GM10847 (cell line): ENCODE results near the gene CD300LD.

Source experiments
- POLR2A ChIP-seq: IDR thresholded peaks from 2 replicates; pipeline ENCODE4 v1.6.1; 2011; ENCODE audit not compliant: insufficient read length; ENCODE audit errors: extremely low read depth

CD300LD gene

DNA sequence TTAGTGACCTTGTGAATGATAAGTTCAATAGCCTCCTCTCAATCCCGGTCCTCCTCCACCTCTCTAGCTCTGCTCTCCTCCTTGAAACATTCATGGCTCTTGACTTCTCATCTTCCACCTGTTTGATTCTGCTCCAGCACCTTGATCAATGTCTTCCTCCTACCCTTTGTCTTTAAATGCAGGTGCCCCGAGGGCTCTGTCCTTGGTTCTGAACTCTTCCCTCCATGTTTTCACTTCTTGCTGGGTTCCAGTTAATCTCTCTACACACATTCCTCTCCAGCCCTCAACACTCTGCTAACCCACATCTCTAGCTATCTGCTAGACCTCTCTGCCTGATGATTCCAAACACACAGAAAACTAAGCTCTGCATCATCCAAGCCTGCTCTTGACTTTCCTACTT, 18.0 kb upstream of the CD300LD start:
- no peak for TF ChIP-seq POLR2A

DNA sequence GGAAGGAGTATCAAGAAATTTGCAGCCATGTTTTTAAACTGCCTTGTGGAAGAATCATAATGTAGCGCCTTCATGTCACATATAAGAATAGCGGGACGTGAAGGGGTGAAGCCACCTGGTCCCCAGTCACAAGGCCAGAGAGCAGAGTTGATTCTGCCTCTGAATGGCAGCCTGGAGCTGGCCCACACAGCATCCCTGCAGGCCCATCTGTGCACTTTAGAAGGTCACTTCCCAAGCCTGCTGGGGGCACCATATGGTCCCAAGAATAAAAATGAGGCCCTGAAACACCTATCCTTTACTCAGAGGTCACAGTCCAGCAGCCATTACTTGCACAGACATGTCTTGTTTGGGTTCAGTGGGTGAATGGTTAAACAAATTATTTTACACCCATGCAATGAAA, 16.4 kb upstream of the CD300LD start:
- TF ChIP-seq POLR2A = no peak

DNA sequence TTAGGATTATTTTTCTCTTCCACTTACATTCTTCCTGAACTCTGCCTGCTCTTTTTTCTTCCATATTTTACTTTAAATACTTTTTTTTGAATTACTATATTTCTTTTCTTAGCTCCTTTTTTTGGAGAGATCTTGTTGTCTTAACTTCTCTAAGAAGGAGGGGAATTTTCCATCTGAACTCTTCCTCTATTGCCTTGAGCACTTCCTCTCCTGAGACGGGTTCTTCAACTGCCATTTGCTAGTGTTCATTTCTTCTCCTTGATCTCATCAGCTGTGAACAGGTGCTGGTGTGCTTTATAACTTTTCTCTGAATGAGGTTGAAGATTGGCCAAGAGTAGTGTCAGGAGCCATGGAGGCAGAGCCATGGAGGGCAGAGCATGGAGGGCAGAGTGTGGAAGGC, 15.1 kb upstream of the CD300LD start:
- no peak for TF ChIP-seq POLR2A

DNA sequence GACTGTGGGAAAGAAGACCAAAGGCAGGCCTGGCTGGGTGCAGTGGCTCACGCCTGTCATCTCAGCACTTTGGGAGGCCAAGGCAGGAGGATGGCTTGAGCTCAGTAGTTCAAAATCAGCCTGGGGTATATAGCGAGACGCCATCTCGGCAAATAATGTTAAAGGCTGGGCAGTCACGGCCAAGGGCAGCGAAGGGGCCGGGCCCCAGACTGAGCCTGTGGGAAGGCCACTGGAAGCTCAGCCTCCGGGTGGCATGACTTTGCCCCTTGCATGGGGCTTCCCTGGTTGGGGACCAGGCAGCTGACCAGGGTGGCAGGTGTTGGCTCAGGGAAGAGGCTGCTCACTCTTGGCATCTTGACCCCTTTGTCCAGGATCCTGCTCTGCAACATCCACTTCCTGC, 14.0 kb upstream of the CD300LD start:
- TF ChIP-seq POLR2A = no peak

DNA sequence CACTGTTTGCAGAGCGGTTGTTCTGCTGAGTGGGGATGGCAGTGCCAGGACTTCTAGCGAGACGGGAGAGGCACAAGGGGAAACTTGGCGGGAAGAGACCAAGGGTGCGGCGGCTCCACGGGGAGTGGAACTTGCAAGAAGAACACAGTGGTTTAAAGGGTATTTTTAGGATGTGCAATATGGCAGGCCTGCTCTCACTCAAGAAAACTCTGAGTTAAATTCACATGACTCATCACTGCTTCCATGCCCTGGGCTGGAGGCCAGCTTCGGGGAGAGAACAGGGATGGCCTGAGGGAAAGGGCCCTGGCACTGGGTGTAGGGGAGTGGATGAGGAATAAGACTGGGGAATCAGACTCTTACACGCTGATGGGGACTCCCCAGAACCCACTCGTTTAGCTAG, 13.3 kb upstream of the CD300LD start:
- no peak for TF ChIP-seq POLR2A

DNA sequence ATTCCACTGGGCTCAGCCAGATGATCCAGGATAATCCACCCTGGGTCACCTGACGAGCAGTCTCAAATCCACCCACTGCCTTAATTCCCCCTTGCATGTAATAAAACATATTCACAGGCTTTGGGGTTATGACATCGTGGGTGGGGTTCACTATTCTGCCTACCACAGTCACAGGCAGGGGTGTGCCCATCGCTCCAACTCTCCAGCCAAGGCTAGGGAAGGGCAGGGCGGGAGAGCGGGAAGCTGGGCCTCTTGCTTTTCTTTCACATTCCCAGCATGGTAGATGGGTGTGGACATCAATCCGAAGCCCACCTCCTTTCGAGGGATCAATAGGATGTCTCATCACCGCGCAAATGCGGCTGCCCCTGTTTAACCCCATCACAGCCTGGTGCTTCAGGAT, 12.7 kb upstream of the CD300LD start:
- TF ChIP-seq POLR2A = no peak

DNA sequence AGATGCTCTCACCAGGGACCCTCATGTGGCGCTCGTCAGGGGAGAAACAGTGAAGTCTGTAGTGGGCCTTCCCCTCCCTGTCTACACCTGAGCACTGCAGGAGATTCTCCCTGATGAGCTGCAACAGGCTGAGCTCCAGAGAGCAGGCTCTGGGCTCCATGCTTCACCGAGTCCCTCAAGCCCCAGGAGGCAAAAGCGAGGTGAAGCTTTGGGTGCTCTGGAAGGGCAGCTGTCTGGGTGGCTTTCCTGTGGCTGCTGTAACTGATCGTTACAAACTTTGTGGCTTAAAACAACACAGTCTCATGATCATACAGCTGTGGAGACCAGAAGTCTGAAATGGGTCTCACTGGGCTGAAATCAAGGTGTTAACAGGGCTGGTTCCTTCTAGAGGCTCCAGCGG, 12.1 kb upstream of the CD300LD start:
- no peak for TF ChIP-seq POLR2A

DNA sequence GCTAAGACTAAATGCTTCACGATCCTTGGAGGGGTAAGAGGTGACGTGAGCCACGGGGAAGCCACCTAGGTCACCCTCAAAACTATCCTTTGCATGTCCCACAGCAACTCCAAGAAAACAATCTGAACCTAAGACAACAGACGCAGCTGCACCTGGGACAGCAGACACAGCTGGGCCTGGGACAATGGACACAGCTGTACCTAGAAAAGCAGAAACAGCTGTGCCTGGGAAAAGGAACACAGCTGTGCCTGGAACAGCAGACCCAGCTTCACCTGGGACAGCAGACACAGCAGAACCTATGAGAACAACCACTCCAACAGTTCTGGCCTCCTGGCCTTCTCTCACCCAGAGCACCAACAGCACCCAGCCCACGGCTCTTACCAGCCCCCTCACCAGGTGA, 11.7 kb upstream of the CD300LD start:
- TF ChIP-seq POLR2A = no peak

DNA sequence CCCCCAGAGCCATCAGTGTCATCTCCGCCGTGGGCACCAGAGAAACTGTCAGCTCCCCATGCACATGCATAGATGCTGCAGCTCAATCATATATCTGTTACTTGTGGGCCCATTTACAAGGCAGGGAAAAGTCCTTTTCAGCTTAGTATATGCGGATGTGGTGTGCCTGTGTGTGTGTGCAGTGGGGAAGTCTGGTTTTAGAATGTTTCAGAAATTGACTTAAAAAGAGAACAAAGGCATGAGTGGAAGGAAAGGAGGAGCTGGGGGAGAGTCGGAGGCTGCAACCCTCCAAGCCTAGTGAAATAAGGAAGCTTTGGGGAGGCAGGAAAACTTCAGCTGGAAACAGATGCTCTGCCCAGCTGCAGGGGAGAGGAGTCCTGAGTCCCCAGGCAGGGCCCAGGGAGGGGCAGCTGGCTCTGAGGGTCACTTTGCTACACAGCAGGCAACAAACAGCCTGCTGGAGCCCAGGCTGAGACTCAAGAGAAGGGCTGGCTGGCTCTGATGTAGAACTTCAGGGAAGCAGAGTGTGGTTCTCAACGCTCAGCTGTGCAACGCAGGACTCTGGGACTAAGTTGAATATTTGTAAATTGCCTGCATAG, 11.1 kb upstream of the CD300LD start:
- no peak for TF ChIP-seq POLR2A

DNA sequence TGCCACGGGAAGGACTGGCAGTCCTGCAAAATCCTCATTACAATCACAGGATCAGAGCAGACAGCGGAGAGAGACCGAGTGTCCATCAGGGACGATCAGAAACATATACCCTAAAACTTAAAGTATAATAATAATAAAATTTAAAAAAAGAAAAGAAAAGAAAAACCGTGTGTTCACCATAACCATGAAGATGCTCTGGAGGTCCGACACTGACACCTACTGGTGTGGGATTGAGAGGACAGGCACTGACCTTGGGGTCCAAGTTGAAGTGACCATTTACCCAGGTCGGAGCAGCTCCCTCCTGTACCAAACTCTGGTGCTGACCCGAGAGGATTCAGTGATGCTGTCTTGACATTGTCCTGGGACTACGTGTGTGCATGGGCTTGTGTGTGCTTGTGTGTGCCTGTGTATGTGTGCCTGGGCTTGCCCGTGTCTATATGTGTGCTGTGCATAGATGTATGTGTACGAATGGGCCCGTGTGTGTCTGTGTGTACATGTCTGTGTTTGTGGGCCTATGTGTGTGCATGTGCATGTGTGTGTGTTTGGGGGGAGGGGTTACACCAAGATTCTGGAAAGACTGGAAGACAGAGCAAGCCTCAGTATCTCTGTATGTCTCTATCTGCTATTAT, 10.0 kb upstream of the CD300LD start:
- no peak for TF ChIP-seq POLR2A

DNA sequence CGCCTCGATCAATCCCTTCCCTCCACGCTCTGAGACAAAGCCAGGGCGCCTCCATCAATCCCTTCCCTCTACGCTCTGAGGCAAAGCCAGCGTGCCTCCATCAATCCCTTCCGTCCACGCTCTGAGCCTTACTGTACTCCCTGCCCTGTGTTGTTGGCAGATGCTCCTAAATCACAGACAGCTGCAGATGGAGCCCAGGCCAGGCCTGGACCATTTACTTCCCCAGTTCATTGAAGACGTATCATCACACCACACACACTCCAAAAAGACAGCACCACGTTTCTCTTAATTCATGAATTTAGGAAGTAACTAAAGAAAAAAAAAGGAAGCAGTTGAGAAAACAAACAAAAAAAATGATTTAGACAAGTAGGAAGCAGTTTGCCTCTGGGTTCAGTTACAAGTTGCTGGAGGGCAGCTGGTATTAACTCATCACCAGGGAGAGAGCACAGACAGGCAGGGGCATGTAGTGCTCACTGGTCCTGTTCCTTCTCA, 7.4 kb upstream of the CD300LD start:
- TF ChIP-seq POLR2A = no peak

DNA sequence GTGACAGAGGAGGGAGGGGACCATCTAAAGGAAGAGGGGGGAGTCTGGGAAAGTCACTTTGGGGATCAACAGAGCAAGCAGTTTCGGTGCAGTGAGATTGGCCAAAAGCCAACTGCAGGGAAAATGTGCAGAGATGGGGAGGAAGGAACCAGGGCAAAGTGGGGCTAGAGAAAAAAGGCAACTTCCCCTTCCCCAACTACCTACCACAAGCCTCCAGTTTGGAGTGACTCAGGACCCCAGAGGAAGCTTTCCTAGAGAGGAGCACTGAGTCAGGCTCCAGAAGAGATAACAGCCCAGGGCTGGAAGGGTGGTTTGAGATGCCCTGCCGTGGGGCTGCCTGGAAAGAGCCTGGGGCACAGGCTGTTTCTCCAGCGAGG, 6.9 kb upstream of the CD300LD start:
- no peak for TF ChIP-seq POLR2A

DNA sequence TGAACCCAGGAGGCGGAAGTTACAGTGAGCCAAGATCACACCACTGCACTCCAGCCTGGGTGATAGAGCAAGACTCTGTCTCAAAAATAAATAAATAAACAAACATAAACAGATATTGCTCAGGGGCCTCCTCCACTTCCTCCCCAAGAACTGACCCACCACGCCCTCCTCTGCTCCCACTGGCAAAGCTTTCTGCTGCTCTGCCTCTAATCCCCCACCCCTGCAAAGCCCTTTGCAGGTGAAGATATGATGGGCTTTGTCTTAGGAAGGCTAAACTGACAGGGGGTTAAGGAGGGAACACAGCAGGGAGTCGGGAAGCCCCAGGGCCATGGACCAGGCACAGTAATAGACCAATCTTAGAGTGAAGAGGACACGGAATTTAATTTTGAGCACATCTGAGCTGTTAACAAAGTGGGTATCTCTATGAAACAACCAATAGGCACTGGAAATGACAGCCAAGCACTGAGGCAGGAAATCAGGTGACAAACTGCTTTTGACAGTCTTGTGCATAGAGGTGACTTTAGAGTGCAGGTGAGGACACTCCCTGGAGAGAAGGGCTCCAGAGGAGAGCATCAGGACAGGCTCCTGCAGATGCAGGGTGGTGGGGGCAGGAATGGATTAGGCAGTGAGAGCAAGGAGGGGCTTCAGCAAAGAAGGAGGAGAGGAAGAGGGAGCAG, 6.4 kb upstream of the CD300LD start:
- no peak for TF ChIP-seq POLR2A

DNA sequence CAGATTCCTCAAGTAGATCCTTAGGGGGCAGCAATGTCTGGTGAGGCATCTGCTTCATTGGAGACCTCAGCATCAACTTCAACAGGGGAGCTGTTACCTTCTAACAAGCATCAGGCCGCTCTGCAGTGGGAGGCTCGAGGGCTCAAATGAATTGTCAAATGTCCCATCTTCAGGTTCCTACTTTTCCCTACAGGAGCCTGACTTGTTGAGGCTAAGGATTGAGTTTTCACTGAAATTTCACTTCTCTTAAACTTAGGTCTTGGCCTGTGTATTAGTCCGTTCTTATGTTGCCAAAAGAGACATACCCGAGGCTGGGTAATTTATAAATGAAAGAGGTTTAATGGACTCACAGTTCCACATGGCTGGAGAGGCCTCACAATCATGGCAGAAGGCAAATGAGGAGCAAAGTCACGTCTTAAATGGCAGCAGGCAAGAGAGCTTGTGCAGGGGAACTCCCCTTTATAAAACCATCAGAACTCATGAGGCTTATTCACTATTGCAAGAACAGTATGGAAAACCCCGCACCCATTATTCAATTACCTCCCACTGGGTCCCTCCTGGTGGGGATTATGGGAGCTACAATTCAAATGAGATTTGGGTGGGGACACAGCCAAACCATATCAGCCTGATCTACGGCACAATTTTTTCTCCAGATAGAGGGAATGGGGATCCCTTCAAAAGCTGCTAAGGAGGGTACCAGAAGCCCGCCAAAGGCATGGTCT, 5.1 kb upstream of the CD300LD start:
- no peak for TF ChIP-seq POLR2A

DNA sequence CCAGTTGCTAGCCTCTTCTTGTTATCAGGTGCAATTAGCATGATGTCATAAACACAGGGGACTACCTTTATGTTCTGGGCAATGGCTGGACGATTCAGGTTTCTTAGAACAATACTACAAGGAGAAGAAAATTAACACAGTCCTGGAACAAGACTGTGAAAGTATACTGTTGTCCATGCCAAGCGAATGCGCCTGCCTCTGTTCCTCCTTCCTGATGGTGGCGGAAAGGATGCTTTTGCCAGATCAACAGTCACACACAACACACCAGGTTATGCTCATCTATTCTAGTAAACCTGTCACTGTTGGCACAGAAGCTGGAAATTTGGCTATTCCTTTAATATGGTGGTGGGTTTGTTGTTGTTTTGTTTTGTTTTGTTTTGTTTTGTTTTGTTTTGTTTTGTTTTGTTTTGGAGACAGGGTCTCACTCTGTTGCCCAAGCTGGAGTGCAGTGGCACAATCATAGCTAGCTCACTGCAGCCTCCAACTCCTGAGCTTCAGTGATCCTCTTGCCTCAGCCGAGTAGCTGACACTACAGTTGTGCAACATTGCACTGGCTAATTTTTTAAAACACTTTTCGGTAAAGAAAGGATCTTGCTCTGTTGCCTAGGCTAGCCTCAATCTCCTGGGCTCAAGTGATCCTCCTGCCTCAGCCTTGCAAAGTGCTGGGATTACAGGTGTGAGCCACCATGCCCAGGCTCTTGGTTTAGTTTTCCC, 3.1 kb upstream of the CD300LD start:
- no peak for TF ChIP-seq POLR2A
